ENCODE results near the gene PFKL.
"Not testable (repeated sequence)": the region's sequence is repeated elsewhere in the genome, so short reads cannot be mapped to it uniquely, and the experiment has no call there.

Gene PFKL

DNA sequence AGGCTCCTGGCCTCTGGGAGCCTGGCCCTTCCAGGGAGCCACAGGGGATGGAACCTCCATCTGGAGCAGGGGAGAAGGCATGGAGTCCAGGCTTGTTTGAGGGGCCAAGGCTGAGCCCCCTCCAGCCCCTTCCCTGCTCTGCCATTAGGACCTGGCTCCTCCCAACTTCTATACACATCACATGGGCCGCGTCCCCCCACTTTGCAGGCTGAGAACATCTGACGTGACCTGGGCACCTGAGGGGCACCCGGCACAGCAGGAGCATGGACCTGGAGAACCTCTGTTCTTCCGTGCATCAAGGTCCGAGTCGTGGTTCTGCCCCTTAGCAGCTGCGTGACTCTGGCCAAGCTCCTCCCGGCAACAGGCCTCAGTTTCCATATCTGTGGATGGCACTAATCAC lies 18.1 kb upstream of the PFKL start:
- Histone ChIP-seq H3K27ac (replicated peaks) (no peak overlapping the region), H3K4me3 (replicated peaks; ENCODE audit: insufficient read depth, low read length) (no peak overlapping the region), H3K27me3 (ENCODE audit: insufficient read depth, poor library complexity, severe bottlenecking) (no peaks in the 10 kb centered on the region)
- DNase-seq (ENCODE audit: low read depth in 1 of 2, low spot score in 1 of 2), result no peak
- no peak for TF ChIP-seq GABPA (IDR thresholded peaks at IDR 0.05; ENCODE audit: low read depth)

DNA sequence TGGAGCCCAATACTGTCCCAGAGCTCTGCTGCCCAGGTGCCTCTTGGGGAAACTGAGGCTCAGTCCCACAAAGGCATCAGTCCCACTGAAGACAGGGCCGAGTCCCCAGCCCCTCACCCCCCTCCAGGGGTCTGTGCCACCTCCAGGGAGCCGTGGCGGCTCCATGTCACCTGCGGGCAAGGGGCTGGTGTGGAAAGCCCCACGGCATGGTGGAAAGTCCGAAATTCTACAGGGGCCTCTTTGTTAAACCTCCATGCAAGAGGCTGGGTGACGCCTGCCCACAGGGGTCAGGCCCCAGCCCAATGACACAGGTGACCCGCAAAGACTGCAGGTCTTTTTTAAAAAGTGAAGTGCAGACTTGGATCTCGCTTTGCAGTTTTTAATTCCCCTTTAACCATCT lies 17.5 kb upstream of the PFKL start:
- Histone ChIP-seq H3K27me3 (ENCODE audit: insufficient read depth, poor library complexity, severe bottlenecking) (no peaks in the 10 kb centered on the region), H3K27ac (replicated peaks) (no peak overlapping the region), H3K4me3 (replicated peaks; ENCODE audit: insufficient read depth, low read length) (no peak overlapping the region)
- TF ChIP-seq, protein P1, sequence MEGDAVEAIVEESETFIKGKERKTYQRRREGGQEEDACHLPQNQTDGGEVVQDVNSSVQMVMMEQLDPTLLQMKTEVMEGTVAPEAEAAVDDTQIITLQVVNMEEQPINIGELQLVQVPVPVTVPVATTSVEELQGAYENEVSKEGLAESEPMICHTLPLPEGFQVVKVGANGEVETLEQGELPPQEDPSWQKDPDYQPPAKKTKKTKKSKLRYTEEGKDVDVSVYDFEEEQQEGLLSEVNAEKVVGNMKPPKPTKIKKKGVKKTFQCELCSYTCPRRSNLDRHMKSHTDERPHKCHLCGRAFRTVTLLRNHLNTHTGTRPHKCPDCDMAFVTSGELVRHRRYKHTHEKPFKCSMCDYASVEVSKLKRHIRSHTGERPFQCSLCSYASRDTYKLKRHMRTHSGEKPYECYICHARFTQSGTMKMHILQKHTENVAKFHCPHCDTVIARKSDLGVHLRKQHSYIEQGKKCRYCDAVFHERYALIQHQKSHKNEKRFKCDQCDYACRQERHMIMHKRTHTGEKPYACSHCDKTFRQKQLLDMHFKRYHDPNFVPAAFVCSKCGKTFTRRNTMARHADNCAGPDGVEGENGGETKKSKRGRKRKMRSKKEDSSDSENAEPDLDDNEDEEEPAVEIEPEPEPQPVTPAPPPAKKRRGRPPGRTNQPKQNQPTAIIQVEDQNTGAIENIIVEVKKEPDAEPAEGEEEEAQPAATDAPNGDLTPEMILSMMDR (IDR thresholded peaks at IDR 0.05; ENCODE audit: insufficient read depth, low read length), result no peak
- TF ChIP-seq SPI1 (IDR thresholded peaks at IDR 0.05; ENCODE audit: borderline replicate concordance, low read depth) (no peak), GABPA (IDR thresholded peaks at IDR 0.05; ENCODE audit: low read depth) (no peak), POLR2AphosphoS5 (IDR thresholded peaks at IDR 0.05; ENCODE audit: low read depth) (no peak)
- TF ChIP-seq, protein P2, sequence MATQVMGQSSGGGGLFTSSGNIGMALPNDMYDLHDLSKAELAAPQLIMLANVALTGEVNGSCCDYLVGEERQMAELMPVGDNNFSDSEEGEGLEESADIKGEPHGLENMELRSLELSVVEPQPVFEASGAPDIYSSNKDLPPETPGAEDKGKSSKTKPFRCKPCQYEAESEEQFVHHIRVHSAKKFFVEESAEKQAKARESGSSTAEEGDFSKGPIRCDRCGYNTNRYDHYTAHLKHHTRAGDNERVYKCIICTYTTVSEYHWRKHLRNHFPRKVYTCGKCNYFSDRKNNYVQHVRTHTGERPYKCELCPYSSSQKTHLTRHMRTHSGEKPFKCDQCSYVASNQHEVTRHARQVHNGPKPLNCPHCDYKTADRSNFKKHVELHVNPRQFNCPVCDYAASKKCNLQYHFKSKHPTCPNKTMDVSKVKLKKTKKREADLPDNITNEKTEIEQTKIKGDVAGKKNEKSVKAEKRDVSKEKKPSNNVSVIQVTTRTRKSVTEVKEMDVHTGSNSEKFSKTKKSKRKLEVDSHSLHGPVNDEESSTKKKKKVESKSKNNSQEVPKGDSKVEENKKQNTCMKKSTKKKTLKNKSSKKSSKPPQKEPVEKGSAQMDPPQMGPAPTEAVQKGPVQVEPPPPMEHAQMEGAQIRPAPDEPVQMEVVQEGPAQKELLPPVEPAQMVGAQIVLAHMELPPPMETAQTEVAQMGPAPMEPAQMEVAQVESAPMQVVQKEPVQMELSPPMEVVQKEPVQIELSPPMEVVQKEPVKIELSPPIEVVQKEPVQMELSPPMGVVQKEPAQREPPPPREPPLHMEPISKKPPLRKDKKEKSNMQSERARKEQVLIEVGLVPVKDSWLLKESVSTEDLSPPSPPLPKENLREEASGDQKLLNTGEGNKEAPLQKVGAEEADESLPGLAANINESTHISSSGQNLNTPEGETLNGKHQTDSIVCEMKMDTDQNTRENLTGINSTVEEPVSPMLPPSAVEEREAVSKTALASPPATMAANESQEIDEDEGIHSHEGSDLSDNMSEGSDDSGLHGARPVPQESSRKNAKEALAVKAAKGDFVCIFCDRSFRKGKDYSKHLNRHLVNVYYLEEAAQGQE (IDR thresholded peaks at IDR 0.05; ENCODE audit: insufficient replicate concordance, low read depth), result no peak
- DNase-seq (ENCODE audit: low read depth in 1 of 2, low spot score in 1 of 2), result no peak

DNA sequence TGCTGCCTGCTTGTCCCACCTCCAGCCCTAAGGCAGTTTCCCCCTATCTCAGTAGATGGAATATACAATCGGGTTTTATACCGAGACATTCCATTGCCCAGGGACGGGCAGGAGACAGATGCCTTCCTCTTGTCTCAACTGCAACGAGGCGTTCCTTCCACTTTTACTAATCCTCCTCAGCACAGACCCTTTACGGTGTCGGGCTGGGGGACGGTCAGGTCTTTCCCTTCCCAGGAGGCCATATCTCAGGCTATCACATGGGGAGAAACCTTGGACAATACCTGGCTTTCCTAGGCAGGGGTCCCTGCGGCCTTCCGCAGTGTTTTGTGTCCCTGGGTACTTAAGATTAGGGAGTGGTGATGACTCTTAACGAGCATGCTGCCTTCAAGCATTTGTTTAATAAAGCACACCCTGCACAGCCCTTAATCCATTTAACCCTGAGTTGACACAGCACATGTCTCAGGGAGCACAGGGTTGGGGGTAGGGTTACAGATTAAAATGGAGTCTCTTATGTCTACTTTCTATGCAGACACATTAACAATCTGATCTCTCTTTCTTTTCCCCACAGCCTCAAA lies 16.6 kb upstream of the PFKL start:
- H3K4me3 ChIP-seq (replicated peaks; ENCODE audit: insufficient read depth, low read length); H3K27ac ChIP-seq (replicated peaks); H3K27me3 ChIP-seq (ENCODE audit: insufficient read depth, poor library complexity, severe bottlenecking); DNase-seq (ENCODE audit: low read depth in 1 of 2, low spot score in 1 of 2): not testable (repeated sequence)

DNA sequence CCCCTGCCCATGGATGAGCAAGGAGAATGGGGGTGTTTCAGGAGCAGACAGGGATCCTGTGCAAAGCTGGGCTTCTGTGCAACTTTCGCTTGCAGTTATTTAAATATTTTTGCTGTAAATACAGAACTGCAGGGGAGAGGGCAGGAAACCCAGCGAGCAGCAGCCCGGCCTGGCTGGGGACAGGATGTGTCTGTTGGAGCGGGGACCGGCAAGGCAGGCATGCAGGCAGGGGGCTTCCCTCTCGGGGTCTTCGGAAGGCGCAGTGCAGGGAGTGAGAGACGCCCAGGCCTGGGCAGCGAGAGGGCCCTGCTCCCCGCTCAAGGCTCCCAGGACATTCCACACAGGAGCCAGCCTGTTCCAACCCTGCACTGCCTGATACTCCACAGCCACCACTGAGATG lies 15.9 kb upstream of the PFKL start:
- Histone ChIP-seq H3K27ac (replicated peaks) (no peak overlapping the region), H3K4me3 (replicated peaks; ENCODE audit: insufficient read depth, low read length) (no peak overlapping the region), H3K27me3 (ENCODE audit: insufficient read depth, poor library complexity, severe bottlenecking) (no peaks in the 10 kb centered on the region)
- TF ChIP-seq GABPA (IDR thresholded peaks at IDR 0.05; ENCODE audit: low read depth), result no peak
- no peak for TF ChIP-seq POLR2AphosphoS5 (IDR thresholded peaks at IDR 0.05; ENCODE audit: low read depth)
- TF ChIP-seq SPI1 (IDR thresholded peaks at IDR 0.05; ENCODE audit: borderline replicate concordance, low read depth), result no peak
- TF ChIP-seq, protein P1 (IDR thresholded peaks at IDR 0.05; ENCODE audit: insufficient read depth, low read length), result no peak
- TF ChIP-seq, protein P2 (IDR thresholded peaks at IDR 0.05; ENCODE audit: insufficient replicate concordance, low read depth), result no peak
- no peak for DNase-seq (ENCODE audit: low read depth in 1 of 2, low spot score in 1 of 2)

All from HL-60 (cell line).